IMR-90 (cell line): ENCODE data around the gene ANKMY2. TPM values are rescaled to one million over a fixed set of nuclear protein-coding genes. Genes with fewer than 3 reads are reported as not detected.

Experiments used
- ATAC-seq: fragments of 200-7000 bp; cut with Tn5 transposase; 2 replicates; pipeline ENCODE4 v1.9.1; 2020; ENCODE audit warnings: low read depth, mild to moderate bottlenecking, moderate library complexity
- BruUV-seq: library from RNA; stranded (reverse); fragments of 400-500 nt; replicated peaks from 2 replicates; lab custom pipeline; 2021; lab: Mats Ljungman, UMichigan
- CTCF ChIA-PET: fragments of 300-600 bp; formaldehyde crosslinking; extraction: SDS; loops from one replicate; lab custom pipeline; 2021; ENCODE audit warnings: antibody characterized with exemption; lab: Yijun Ruan, JAX
- POLR2A ChIA-PET: fragments of 300-600 bp; sonication (Branson Sonifier 250); formaldehyde crosslinking; loops from one replicate; lab custom pipeline; 2022; ENCODE audit warnings: antibody characterized with exemption; ENCODE audit not compliant: unreplicated experiment; lab: Charles Lee
- DNase-seq: peaks from one replicate; pipeline ENCODE4 v3.0.0; 2013
- H2AFZ ChIP-seq: replicated peaks from 2 replicates; pipeline ENCODE3; 2013; ENCODE audit warnings: low read length, mild to moderate bottlenecking; ENCODE audit not compliant: poor library complexity
- H2AK5ac ChIP-seq: 2 replicates; pipeline ENCODE4 v1.6.1; 2013; ENCODE audit warnings: low read depth, low read length, inconsistent platforms
- H2AK9ac ChIP-seq: replicated peaks from 2 replicates; pipeline ENCODE3; 2013; ENCODE audit warnings: mild to moderate bottlenecking, low read depth, low read length, moderate library complexity; ENCODE audit not compliant: poor library complexity
- H2BK120ac ChIP-seq: 2 replicates; pipeline ENCODE4 v1.6.1; 2013; ENCODE audit warnings: low read depth, low read length, inconsistent platforms
- H2BK15ac ChIP-seq: 3 replicates; pipeline ENCODE4 v1.6.1; 2013; ENCODE audit warnings: low read depth, low read length, inconsistent platforms
- H2BK20ac ChIP-seq: 2 replicates; pipeline ENCODE4 v1.6.1; 2013; ENCODE audit warnings: low read depth, mild to moderate bottlenecking, inconsistent platforms, low read length, moderate library complexity
- H2BK5ac ChIP-seq: 2 replicates; pipeline ENCODE4 v1.6.1; 2013; ENCODE audit warnings: mild to moderate bottlenecking, low read depth, low read length, inconsistent platforms; ENCODE audit not compliant: poor library complexity, severe bottlenecking
- H3K14ac ChIP-seq: replicated peaks from 2 replicates; pipeline ENCODE4 v1.6.1; 2013; ENCODE audit warnings: low read depth, low read length, inconsistent platforms
- H3K18ac ChIP-seq: 2 replicates; pipeline ENCODE4 v1.6.1; 2013; ENCODE audit warnings: low read depth, low read length, control low read depth
- H3K23ac ChIP-seq: 2 replicates; pipeline ENCODE4 v1.6.1; 2013; ENCODE audit warnings: low read depth, low read length, inconsistent platforms
- H3K27ac ChIP-seq: 2 replicates; pipeline ENCODE4 v1.5.1; 2013; ENCODE audit warnings: mild to moderate bottlenecking, control low read depth, low read length; ENCODE audit not compliant: insufficient read depth
- H3K27me3 ChIP-seq: 2 replicates; pipeline ENCODE4 v1.6.1; 2013; ENCODE audit warnings: low read length; ENCODE audit not compliant: control insufficient read depth, insufficient read depth
- H3K36me3 ChIP-seq: 2 replicates; pipeline ENCODE4 v1.6.1; 2013; ENCODE audit warnings: low read length, mixed read lengths; ENCODE audit not compliant: control insufficient read depth, insufficient read depth
- H3K4ac ChIP-seq: 2 replicates; pipeline ENCODE4 v1.6.1; 2013; ENCODE audit warnings: low read depth, low read length, inconsistent platforms
- H3K4me1 ChIP-seq: 2 replicates; pipeline ENCODE4 v1.6.1; 2013; ENCODE audit warnings: low read length, mixed read lengths; ENCODE audit not compliant: control insufficient read depth, insufficient read depth
- H3K4me2 ChIP-seq: 2 replicates; pipeline ENCODE4 v1.6.1; 2013; ENCODE audit warnings: low read depth, mild to moderate bottlenecking, control low read depth, low read length, moderate library complexity
- H3K4me3 ChIP-seq: 2 replicates; pipeline ENCODE4 v1.5.1; 2013; ENCODE audit warnings: low read depth, mild to moderate bottlenecking, control low read depth, low read length, moderate library complexity; ENCODE audit not compliant: insufficient read depth
- H3K56ac ChIP-seq: 2 replicates; pipeline ENCODE4 v1.6.1; 2013; ENCODE audit warnings: low read length, inconsistent platforms; ENCODE audit not compliant: insufficient read depth; ENCODE audit errors: extremely low read depth
- H3K79me1 ChIP-seq, 2 experiments: 2 replicates each; pipeline ENCODE4 v1.6.1; 2013; ENCODE audit warnings: low read length in 2 of 2, inconsistent platforms in 1 of 2, low read depth in 1 of 2
- H3K9ac ChIP-seq: 2 replicates; pipeline ENCODE4 v1.6.1; 2013; ENCODE audit warnings: low read depth, low read length, control low read depth
- H3K9me1 ChIP-seq: 2 replicates; pipeline ENCODE4 v1.6.1; 2013; ENCODE audit warnings: low read length, inconsistent platforms; ENCODE audit not compliant: insufficient read depth
- H3K9me3 ChIP-seq: 2 replicates; pipeline ENCODE4 v1.6.1; 2013; ENCODE audit warnings: low read length; ENCODE audit not compliant: control insufficient read depth, insufficient read depth
- H4K20me1 ChIP-seq: 2 replicates; pipeline ENCODE4 v1.6.1; 2013; ENCODE audit warnings: low read length, inconsistent platforms; ENCODE audit not compliant: insufficient read depth
- H4K5ac ChIP-seq: 2 replicates; pipeline ENCODE4 v1.6.1; 2013; ENCODE audit warnings: mild to moderate bottlenecking, low read depth, low read length, control low read depth
- H4K8ac ChIP-seq, 2 experiments: 2 replicates each; pipeline ENCODE4 v1.6.1; 2013; ENCODE audit warnings: low read depth in 2 of 2, low read length in 2 of 2, control low read depth in 1 of 2, inconsistent platforms in 1 of 2
- H4K91ac ChIP-seq: 2 replicates; pipeline ENCODE4 v1.6.1; 2013; ENCODE audit warnings: low read depth, low read length, inconsistent platforms; ENCODE audit not compliant: insufficient read depth
- POLR2A ChIP-seq: IDR thresholded peaks from 2 replicates; pipeline ENCODE4 v1.6.1; 2012; ENCODE audit warnings: mild to moderate bottlenecking, low read depth, low read length
- RAD21 ChIP-seq: IDR thresholded peaks from 2 replicates; pipeline ENCODE4 v1.6.1; 2012; ENCODE audit warnings: low read length, improper control_type of control experiment
- RCOR1 ChIP-seq: IDR thresholded peaks from 2 replicates; pipeline ENCODE4 v1.6.1; 2012; ENCODE audit warnings: mild to moderate bottlenecking, low read length, improper control_type of control experiment; ENCODE audit not compliant: insufficient replicate concordance
- RFX5 ChIP-seq: IDR thresholded peaks from 2 replicates; pipeline ENCODE4 v1.8.0; 2012; ENCODE audit warnings: low read depth, mild to moderate bottlenecking, low read length, moderate library complexity
- WGBS, 2 experiments: methylation state at CpG; one replicate each; pipeline versions ENCODE4 v1.1.5 to v1.1.7; 2013; ENCODE audit warnings: missing lambda C conversion rate in 2 of 2; ENCODE audit not compliant: insufficient read length in 1 of 2; ENCODE audit errors: extremely low coverage in 2 of 2; 5-methylcytosine and 5-hydroxymethylcytosine counted together
- dilution Hi-C: fragments of 300-500 bp; cut with HindIII; formaldehyde crosslinking; loops from one replicate; pipeline ENCODE4 v1.14.3; 2018; ENCODE audit warnings: low sequenced_read_pairs; ENCODE audit not compliant: unreplicated experiment
- in situ Hi-C: fragments of 300-500 bp; cut with MboI; formaldehyde crosslinking; loops from 3 replicates; pipeline ENCODE4 v1.14.3; 2019; ENCODE audit warnings: low sequenced_read_pairs, inconsistent platforms, mixed read lengths
- intact Hi-C: fragments of 100-400 bp; cut with micrococcal nuclease; formaldehyde crosslinking; loops from 2 replicates; pipeline ENCODE4 v1.10.0; 2022
- polyA plus RNA-seq, 3 experiments: library from polyadenylated mRNA; depleted of rRNA; stranded (reverse); fragments of >200 nt; gene quantifications; 2 replicates each; pipeline ENCODE4 v1.2.3, GENCODE V29; 2012; ENCODE audit warnings: low replicate concordance in 1 of 3
- total RNA-seq: library from RNA; depleted of rRNA; stranded (reverse); fragments of >200 nt; gene quantifications from 2 replicates; pipeline ENCODE4 v1.2.3, GENCODE V29; 2012

ANKMY2 gene
- total and polyA plus RNA-seq, 2 of the 4 experiments (the other 2 are of a cell fraction): 19.5 to 41.9 TPM

DNA sequence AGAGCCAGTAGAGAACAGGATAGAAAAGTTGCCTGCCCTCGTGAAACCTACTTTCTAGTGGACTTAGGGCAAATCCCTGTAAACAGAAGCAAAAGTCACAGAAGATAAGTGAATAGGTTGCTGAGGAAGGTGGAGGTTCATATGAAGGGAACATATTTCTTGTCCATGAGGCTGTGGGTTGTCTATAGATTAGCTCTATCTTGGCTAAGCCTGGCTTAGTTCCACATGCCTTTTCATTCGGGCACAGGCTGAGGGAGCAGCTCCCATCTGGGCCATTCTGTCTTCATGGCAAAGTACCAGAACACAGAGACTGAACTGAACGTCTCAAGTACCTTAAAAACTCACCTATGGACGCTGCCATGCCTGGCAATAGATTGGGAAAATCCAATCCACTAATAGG is 45.7 kb upstream of the ANKMY2 start:
- no peak overlapping the region for H3K4ac ChIP-seq
- H3K56ac ChIP-seq: no peak overlapping the region
- no peak overlapping the region for H2BK15ac ChIP-seq
- 86% methylated on average over 1 of the region's 4 CpGs; no CpG with 5 or more reads in 1 of the 2 experiments for WGBS, 2 experiments
- ChIA-PET POLR2A (interaction anchor here (0.6 kb wide), 1 partner anchor 367 kb away, joined by 3 read pairs; no protein-coding TSS in a partner anchor), CTCF (no interaction called here)
- H2BK5ac ChIP-seq: no peak overlapping the region
- no peak for DNase-seq
- H2BK20ac ChIP-seq: no peak overlapping the region
- no peak overlapping the region for H3K4me2 ChIP-seq
- no peaks in the 10 kb centered on the region for H3K27me3 ChIP-seq
- no peak overlapping the region for H2BK120ac ChIP-seq
- no peak overlapping the region for H3K18ac ChIP-seq
- peaks cover 17% of the 10 kb centered on the region for H3K36me3 ChIP-seq
- H3K9me3 ChIP-seq: no peaks in the 10 kb centered on the region
- H3K27ac ChIP-seq: no peak overlapping the region
- H3K4me1 ChIP-seq: no peaks in the 10 kb centered on the region
- H4K5ac ChIP-seq: no peak overlapping the region
- H4K20me1 ChIP-seq: no peaks in the 10 kb centered on the region
- H3K9me1 ChIP-seq: no peaks in the 10 kb centered on the region
- H4K91ac ChIP-seq: no peak overlapping the region
- in situ Hi-C loops (loop anchor here (10.0 kb wide), 1 partner anchor 224 kb away; no protein-coding TSS in a partner anchor), dilution Hi-C loops (no loop called here), intact Hi-C loops (no loop called here)
- H3K4me3 ChIP-seq: no peak overlapping the region
- H2AFZ ChIP-seq: no peak overlapping the region
- no peak overlapping the region for H3K9ac ChIP-seq
- no peak overlapping the region for H3K14ac ChIP-seq
- H4K8ac ChIP-seq: no peak overlapping the region
- ATAC-seq: no peak
- no TSS peak for BruUV-seq
- H3K79me1 ChIP-seq: peaks cover 0 to 3% of the 10 kb centered on the region in 2 experiments; a peak in 1 of 4 replicates
- H2AK5ac ChIP-seq: no peak overlapping the region
- H3K23ac ChIP-seq: no peak overlapping the region
- no peak overlapping the region for H2AK9ac ChIP-seq
- no peak for TF ChIP-seq RCOR1
- TF ChIP-seq RAD21: no peak
- TF ChIP-seq RFX5: no peak
- no peak for TF ChIP-seq POLR2A
